H1 (cell line): ENCODE measurements around the gene PSME3.

Experiments used
- JUN ChIP-seq: IDR thresholded peaks from 2 replicates; pipeline ENCODE4 v1.6.1; 2011; ENCODE audit warnings: low read depth, mild to moderate bottlenecking, improper control_type of control experiment, low read length
- TCF12 ChIP-seq: IDR thresholded peaks from 2 replicates; pipeline ENCODE4 v1.6.1; 2011; ENCODE audit warnings: low read depth, mild to moderate bottlenecking, low read length
- YY1 ChIP-seq: IDR thresholded peaks from 2 replicates; pipeline ENCODE4 v1.6.1; 2011; ENCODE audit warnings: low read depth, mild to moderate bottlenecking, low read length
- TF ChIP-seq, protein P1 (sequence below): IDR thresholded peaks from 2 replicates; pipeline ENCODE4 v1.6.1; 2012; ENCODE audit warnings: low read length, inconsistent platforms
- TF ChIP-seq, protein P2 (sequence below), 3 experiments: IDR thresholded peaks; 1 replicate in 2 of 3; 2 replicates in 1 of 3; pipeline versions ENCODE4 v1.5.1 to v1.6.1; 2011; ENCODE audit warnings: low read length in 3 of 3, mild to moderate bottlenecking in 3 of 3, inconsistent platforms in 2 of 3, low read depth in 1 of 3, moderate library complexity in 1 of 3; ENCODE audit not compliant: insufficient read depth in 1 of 3; ENCODE audit errors: control extremely low read depth in 1 of 3
- TF ChIP-seq, protein P3 (sequence below): fragments of 300-600 bp; sonication (generic); IDR thresholded peaks from 2 replicates; pipeline ENCODE4 v1.7.1; 2012; ENCODE audit warnings: low read length, moderate library complexity, mild to moderate bottlenecking, inconsistent platforms; ENCODE audit not compliant: insufficient replicate concordance

DNA sequence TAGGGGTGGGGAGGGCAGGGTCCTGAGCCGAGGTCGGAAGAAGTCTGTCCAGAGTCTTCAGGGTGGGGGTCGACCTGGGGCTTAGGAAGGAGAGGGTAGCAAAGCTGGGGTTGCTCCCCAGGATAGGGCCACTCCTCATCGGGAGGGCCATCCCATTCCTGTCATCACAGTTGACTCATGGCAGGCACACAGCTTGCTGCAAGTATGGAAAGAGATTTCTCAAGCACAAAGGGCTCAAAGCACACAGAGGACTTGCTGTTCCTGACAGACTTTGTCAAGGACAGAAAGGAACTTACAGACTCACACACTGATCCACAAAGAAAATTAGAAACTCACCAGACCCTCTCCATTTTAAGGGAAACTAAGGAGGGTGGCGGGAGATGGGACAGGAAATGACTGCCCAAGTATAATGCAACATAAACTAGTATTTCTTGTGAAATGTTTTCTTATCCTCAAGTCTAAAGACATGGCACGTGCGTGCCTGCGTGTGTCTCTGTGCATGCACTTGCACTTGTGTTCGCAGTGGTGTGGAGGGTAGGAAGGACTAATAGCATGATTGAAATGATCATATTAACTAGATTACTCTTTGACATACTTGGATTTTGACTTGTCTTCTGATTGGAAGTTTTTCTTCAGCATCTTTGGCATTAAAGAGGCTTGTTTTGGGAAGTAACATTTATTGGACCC lies 13.5 kb downstream of the PSME3 start:
- TF ChIP-seq, protein P1, sequence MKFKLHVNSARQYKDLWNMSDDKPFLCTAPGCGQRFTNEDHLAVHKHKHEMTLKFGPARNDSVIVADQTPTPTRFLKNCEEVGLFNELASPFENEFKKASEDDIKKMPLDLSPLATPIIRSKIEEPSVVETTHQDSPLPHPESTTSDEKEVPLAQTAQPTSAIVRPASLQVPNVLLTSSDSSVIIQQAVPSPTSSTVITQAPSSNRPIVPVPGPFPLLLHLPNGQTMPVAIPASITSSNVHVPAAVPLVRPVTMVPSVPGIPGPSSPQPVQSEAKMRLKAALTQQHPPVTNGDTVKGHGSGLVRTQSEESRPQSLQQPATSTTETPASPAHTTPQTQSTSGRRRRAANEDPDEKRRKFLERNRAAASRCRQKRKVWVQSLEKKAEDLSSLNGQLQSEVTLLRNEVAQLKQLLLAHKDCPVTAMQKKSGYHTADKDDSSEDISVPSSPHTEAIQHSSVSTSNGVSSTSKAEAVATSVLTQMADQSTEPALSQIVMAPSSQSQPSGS: no peak
- TF ChIP-seq, protein P2, sequence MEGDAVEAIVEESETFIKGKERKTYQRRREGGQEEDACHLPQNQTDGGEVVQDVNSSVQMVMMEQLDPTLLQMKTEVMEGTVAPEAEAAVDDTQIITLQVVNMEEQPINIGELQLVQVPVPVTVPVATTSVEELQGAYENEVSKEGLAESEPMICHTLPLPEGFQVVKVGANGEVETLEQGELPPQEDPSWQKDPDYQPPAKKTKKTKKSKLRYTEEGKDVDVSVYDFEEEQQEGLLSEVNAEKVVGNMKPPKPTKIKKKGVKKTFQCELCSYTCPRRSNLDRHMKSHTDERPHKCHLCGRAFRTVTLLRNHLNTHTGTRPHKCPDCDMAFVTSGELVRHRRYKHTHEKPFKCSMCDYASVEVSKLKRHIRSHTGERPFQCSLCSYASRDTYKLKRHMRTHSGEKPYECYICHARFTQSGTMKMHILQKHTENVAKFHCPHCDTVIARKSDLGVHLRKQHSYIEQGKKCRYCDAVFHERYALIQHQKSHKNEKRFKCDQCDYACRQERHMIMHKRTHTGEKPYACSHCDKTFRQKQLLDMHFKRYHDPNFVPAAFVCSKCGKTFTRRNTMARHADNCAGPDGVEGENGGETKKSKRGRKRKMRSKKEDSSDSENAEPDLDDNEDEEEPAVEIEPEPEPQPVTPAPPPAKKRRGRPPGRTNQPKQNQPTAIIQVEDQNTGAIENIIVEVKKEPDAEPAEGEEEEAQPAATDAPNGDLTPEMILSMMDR (IDR thresholded peaks at IDR 0.05; ENCODE audit: control extremely low read depth in 1 of 3, insufficient read depth in 1 of 3, low read depth in 1 of 3, low read length in 3 of 3): no peak
- TF ChIP-seq, protein P3, sequence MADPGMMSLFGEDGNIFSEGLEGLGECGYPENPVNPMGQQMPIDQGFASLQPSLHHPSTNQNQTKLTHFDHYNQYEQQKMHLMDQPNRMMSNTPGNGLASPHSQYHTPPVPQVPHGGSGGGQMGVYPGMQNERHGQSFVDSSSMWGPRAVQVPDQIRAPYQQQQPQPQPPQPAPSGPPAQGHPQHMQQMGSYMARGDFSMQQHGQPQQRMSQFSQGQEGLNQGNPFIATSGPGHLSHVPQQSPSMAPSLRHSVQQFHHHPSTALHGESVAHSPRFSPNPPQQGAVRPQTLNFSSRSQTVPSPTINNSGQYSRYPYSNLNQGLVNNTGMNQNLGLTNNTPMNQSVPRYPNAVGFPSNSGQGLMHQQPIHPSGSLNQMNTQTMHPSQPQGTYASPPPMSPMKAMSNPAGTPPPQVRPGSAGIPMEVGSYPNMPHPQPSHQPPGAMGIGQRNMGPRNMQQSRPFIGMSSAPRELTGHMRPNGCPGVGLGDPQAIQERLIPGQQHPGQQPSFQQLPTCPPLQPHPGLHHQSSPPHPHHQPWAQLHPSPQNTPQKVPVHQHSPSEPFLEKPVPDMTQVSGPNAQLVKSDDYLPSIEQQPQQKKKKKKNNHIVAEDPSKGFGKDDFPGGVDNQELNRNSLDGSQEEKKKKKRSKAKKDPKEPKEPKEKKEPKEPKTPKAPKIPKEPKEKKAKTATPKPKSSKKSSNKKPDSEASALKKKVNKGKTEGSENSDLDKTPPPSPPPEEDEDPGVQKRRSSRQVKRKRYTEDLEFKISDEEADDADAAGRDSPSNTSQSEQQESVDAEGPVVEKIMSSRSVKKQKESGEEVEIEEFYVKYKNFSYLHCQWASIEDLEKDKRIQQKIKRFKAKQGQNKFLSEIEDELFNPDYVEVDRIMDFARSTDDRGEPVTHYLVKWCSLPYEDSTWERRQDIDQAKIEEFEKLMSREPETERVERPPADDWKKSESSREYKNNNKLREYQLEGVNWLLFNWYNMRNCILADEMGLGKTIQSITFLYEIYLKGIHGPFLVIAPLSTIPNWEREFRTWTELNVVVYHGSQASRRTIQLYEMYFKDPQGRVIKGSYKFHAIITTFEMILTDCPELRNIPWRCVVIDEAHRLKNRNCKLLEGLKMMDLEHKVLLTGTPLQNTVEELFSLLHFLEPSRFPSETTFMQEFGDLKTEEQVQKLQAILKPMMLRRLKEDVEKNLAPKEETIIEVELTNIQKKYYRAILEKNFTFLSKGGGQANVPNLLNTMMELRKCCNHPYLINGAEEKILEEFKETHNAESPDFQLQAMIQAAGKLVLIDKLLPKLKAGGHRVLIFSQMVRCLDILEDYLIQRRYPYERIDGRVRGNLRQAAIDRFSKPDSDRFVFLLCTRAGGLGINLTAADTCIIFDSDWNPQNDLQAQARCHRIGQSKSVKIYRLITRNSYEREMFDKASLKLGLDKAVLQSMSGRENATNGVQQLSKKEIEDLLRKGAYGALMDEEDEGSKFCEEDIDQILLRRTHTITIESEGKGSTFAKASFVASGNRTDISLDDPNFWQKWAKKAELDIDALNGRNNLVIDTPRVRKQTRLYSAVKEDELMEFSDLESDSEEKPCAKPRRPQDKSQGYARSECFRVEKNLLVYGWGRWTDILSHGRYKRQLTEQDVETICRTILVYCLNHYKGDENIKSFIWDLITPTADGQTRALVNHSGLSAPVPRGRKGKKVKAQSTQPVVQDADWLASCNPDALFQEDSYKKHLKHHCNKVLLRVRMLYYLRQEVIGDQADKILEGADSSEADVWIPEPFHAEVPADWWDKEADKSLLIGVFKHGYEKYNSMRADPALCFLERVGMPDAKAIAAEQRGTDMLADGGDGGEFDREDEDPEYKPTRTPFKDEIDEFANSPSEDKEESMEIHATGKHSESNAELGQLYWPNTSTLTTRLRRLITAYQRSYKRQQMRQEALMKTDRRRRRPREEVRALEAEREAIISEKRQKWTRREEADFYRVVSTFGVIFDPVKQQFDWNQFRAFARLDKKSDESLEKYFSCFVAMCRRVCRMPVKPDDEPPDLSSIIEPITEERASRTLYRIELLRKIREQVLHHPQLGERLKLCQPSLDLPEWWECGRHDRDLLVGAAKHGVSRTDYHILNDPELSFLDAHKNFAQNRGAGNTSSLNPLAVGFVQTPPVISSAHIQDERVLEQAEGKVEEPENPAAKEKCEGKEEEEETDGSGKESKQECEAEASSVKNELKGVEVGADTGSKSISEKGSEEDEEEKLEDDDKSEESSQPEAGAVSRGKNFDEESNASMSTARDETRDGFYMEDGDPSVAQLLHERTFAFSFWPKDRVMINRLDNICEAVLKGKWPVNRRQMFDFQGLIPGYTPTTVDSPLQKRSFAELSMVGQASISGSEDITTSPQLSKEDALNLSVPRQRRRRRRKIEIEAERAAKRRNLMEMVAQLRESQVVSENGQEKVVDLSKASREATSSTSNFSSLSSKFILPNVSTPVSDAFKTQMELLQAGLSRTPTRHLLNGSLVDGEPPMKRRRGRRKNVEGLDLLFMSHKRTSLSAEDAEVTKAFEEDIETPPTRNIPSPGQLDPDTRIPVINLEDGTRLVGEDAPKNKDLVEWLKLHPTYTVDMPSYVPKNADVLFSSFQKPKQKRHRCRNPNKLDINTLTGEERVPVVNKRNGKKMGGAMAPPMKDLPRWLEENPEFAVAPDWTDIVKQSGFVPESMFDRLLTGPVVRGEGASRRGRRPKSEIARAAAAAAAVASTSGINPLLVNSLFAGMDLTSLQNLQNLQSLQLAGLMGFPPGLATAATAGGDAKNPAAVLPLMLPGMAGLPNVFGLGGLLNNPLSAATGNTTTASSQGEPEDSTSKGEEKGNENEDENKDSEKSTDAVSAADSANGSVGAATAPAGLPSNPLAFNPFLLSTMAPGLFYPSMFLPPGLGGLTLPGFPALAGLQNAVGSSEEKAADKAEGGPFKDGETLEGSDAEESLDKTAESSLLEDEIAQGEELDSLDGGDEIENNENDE: no peak
- TF ChIP-seq TCF12: no peak
- TF ChIP-seq YY1: no peak
- no peak for TF ChIP-seq JUN
